SK-N-SH (cell line): Measurements from ENCODE around the gene DVL2.

Experiments
- CHD2 ChIP-seq: fragments of 150-350 bp; IDR thresholded peaks from 2 replicates; pipeline ENCODE4 v1.6.1; 2018; ENCODE audit warnings: low read length; ENCODE audit not compliant: partially characterized antibody
- CTCF ChIP-seq: fragments of 200-600 bp; sonication (generic); IDR thresholded peaks from 2 replicates; pipeline ENCODE4 v1.6.1; 2017; ENCODE audit warnings: antibody characterized with exemption, mild to moderate bottlenecking, moderate library complexity
- FOSL2 ChIP-seq: IDR thresholded peaks from 2 replicates; pipeline ENCODE4 v1.4.0; 2012; ENCODE audit warnings: low read depth, mild to moderate bottlenecking, moderate library complexity, borderline replicate concordance
- POLR2AphosphoS5 ChIP-seq: IDR thresholded peaks from 2 replicates; pipeline ENCODE4 v1.6.1; 2012; ENCODE audit warnings: low read depth, low read length
- RAD21 ChIP-seq: IDR thresholded peaks from 2 replicates; pipeline ENCODE4 v1.6.1; 2012; ENCODE audit warnings: mild to moderate bottlenecking, low read length
- RCOR1 ChIP-seq: fragments of 150-350 bp; IDR thresholded peaks from 2 replicates; pipeline ENCODE4 v1.6.1; 2017; ENCODE audit warnings: antibody characterized with exemption, low read length
- SIN3A ChIP-seq: IDR thresholded peaks from 2 replicates; pipeline ENCODE4 v1.6.1; 2012; ENCODE audit warnings: low read depth, mild to moderate bottlenecking, low read length, moderate library complexity, borderline replicate concordance
- TAF1 ChIP-seq: IDR thresholded peaks from 2 replicates; pipeline ENCODE4 v1.6.1; 2012; ENCODE audit warnings: low read depth, mild to moderate bottlenecking, low read length, moderate library complexity, borderline replicate concordance

GRCh38 chr17:7253082-7253481, 18.8 kb upstream of the DVL2 start:
- TF ChIP-seq CTCF (no peak), SIN3A (no peak), POLR2AphosphoS5 (no peak), CHD2 (no peak), TAF1 (no peak), RAD21 (no peak), RCOR1 (no peak), FOSL2 (no peak)
